Stimulated activated CD4-positive, alpha-beta T cell treated with anti-CD3 and anti-CD28 coated beads, Interleukin-4, amount 100 ng/mL, for 24 hours (primary cell): ENCODE measurements around the gene HRAS.

Experiments
- DNase-seq: peaks from one replicate; pipeline ENCODE4 v3.0.0-alpha.2; 2020

HRAS gene

DNA sequence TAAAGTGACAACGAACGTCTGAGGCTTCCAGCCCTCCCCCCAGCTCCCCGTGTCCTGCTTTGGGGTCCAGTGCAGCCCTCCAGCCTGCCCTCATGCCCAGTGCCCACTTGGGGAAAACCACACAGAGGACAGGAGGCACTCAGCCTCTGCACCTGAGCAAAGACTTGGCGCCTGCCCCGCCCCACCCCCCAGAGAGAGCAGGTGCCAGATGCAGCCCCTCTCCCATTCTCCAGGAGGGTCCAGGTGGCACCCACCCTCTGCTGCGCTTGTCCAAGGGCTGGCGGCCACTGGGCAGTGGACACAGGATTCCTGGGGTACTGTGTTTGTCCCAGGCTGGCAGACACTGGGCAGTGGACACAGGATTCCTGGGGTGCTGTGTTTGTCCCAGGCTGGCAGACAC is 44.0 kb downstream of the HRAS start:
- DNase-seq, result no peak

GRCh38 chr11:490930-491260 is 44.5 kb downstream of the HRAS start:
- no peak for DNase-seq

DNA sequence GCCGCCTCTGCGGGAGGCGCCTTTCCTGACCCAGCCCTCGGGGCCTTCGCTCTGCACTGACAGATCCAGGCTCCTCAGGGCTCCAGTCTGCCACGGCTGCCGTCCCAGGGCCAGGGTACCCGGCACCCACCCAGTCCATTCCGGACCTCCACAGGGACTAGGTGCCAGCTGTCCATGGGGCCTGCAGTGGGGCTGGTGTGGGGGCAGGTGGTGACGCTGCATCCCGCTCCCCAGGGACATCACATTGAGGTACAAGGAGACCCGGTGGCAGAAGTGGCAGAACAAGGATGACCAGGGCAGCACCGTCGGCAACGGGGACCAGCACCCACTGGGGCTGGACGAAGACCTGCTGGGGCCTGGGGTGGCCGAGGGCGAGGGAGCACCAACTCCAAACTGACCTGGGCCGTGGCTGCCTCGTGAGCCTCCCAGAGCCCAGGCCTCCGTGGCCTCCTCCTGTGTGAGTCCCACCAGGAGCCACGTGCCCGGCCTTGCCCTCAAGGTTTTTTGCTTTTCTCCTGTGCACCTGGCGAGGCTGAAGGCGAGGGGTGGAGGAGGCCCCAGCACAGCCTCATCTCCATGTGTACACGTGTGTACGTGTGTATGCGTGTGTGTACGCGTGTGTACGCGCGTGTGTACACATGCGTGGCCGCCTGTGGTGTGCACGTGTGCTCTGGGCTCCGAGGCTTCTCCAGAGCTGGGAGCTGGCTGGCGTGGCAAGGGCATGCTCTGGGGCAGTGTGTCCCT is 45.0 kb downstream of the HRAS start:
- DNase-seq, result no peak

- DNase-seq, result no peak
Measured at GRCh38 chr11:489610-490185, 45.7 kb downstream of the HRAS start.

- no peak for DNase-seq
Measured at GRCh38 chr11:488992-489391, 46.4 kb downstream of the HRAS start.

- DNase-seq, result no peak
Measured at GRCh38 chr11:488579-488978, 46.8 kb downstream of the HRAS start.

DNA sequence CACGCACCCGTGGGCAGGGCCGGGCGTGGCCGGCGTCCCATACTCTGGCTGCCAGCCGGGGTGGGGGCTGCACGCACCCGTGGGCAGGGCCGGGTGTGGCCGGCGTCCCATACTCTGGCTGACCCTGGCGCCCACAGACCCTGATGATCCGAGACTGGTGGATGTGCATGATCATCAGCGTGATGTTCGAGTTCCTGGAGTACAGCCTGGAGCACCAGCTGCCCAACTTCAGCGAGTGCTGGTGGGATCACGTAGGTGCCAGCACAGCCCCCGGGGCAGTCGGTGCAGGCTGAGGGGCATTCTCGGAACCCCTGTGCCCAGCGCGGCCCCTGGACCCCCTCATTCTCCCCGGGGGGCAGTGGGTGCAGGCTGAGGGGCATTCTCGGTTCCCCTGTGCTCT is 47.3 kb downstream of the HRAS start:
- no peak for DNase-seq

- no peak for DNase-seq
Measured at GRCh38 chr11:487571-488021, 47.8 kb downstream of the HRAS start.

DNA sequence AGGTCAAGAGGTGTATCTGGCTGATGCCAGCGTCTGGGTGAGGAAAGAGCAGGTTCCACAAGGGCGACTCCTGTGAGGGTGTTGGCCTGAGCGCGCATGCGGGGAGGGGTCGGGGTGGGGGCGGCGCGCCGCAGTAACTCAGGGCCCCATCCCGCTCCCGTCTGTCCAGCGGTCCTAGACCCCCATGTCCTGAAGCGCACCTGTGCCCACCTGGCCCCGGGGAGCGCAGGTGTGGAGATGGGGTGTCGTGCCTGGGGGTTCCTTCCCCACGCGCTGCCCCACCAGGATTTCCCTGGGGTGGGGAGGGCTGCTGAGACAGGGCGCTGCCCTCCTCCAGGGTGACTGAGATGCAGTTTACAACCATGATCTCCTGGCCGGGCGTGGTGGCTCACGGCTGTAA is 49.2 kb downstream of the HRAS start:
- DNase-seq, result no peak

DNA sequence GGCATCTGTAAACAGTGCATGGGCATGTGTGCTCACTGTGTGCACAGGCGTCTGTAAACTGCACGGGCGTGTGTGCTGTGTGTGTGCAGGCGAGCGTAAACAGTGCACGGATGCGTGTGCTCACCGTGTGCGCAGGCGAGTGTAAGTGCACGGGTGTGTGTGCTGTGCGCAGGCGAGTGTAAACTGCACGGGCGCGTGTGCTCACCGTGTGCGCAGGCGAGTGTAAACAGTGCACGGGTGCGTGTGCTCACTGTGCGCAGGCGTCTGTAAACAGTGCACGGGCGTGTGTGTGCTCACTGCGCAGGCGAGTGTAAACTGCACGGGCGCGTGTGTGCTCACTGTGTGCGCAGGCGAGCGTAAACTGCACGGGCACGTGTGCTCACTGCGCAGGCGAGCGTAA is 50.8 kb downstream of the HRAS start:
- no peak for DNase-seq
